HUES64 (cell line): ENCODE results near the gene SURF6.
"Not testable (repeated sequence)": the region's sequence is repeated elsewhere in the genome, so short reads cannot be mapped to it uniquely, and the experiment has no call there.

Experiments used
- H3K27ac ChIP-seq: 2 replicates; pipeline ENCODE4 v1.7.0; 2013; ENCODE audit warnings: low read depth, low read length, inconsistent platforms
- H3K27me3 ChIP-seq: 2 replicates; pipeline ENCODE4 v1.6.1; 2013; ENCODE audit warnings: mild to moderate bottlenecking, low read length; ENCODE audit not compliant: insufficient read depth
- H3K36me3 ChIP-seq: 2 replicates; pipeline ENCODE4 v1.6.1; 2013; ENCODE audit warnings: mild to moderate bottlenecking, low read length; ENCODE audit not compliant: insufficient read depth
- H3K4me1 ChIP-seq: 2 replicates; pipeline ENCODE4 v1.6.1; 2013; ENCODE audit warnings: mild to moderate bottlenecking, low read length, moderate library complexity; ENCODE audit not compliant: insufficient read depth
- H3K4me3 ChIP-seq: 2 replicates; pipeline ENCODE4 v1.5.1; 2013; ENCODE audit warnings: mild to moderate bottlenecking, low read length, moderate library complexity
- H3K9ac ChIP-seq: 2 replicates; pipeline ENCODE4 v1.6.1; 2013; ENCODE audit warnings: mild to moderate bottlenecking, low read depth, low read length
- H3K9me3 ChIP-seq: 2 replicates; pipeline ENCODE4 v1.6.1; 2013; ENCODE audit warnings: low read depth, low read length; ENCODE audit not compliant: insufficient read depth
- WGBS: fragments of 150-250, 120-280 bp; methylation state at CpG from one replicate; pipeline ENCODE4 v1.1.7; 2013; ENCODE audit warnings: missing lambda C conversion rate; 5-methylcytosine and 5-hydroxymethylcytosine counted together

SURF6 gene

GRCh38 chr9:133345596-133345995, 9.6 kb upstream of the SURF6 start:
- H3K27me3 ChIP-seq, result no peaks in the 10 kb centered on the region
- no peak overlapping the region for H3K4me3 ChIP-seq
- WGBS, result 96% methylated on average over 6 of the region's 6 CpGs
- H3K9ac ChIP-seq, result no peak overlapping the region
- H3K4me1 ChIP-seq, result peaks cover 7% of the 10 kb centered on the region
- no peak overlapping the region for H3K27ac ChIP-seq
- H3K36me3 ChIP-seq, result peaks cover 79% of the 10 kb centered on the region
- H3K9me3 ChIP-seq, result no peaks in the 10 kb centered on the region

- H3K36me3 ChIP-seq, result peaks cover 79% of the 10 kb centered on the region
- no peak overlapping the region for H3K9ac ChIP-seq
- H3K27ac ChIP-seq, result no peak overlapping the region
- H3K9me3 ChIP-seq, result no peaks in the 10 kb centered on the region
- no peak overlapping the region for H3K4me3 ChIP-seq
- H3K4me1 ChIP-seq, result peaks cover 7% of the 10 kb centered on the region
- H3K27me3 ChIP-seq, result no peaks in the 10 kb centered on the region
- WGBS, result 96% methylated on average over 12 of the region's 12 CpGs
These were observed 9.0 kb upstream of the SURF6 start for GRCh38 chr9:133344979-133345378.

GRCh38 chr9:133344071-133344470, 8.1 kb upstream of the SURF6 start:
- Histone ChIP-seq H3K9me3 (no peaks in the 10 kb centered on the region), H3K27me3 (no peaks in the 10 kb centered on the region), H3K4me1 (peaks cover 7% of the 10 kb centered on the region), H3K36me3 (peaks cover 79% of the 10 kb centered on the region), H3K4me3 (no peak overlapping the region), H3K27ac (no peak overlapping the region), H3K9ac (no peak overlapping the region)
- WGBS, result 96% methylated on average over 19 of the region's 19 CpGs

- Histone ChIP-seq H3K9me3 (no peaks in the 10 kb centered on the region), H3K4me1 (peaks cover 7% of the 10 kb centered on the region), H3K36me3 (peaks cover 79% of the 10 kb centered on the region), H3K27ac (no peak overlapping the region; the same call in 1 of the 2 replicates), H3K27me3 (no peaks in the 10 kb centered on the region), H3K9ac (no peak overlapping the region), H3K4me3 (no peak overlapping the region)
- WGBS, result 84% methylated on average over 11 of the region's 11 CpGs
These were observed 6.6 kb upstream of the SURF6 start for GRCh38 chr9:133342570-133342969.

GRCh38 chr9:133342069-133342406, 6.0 kb upstream of the SURF6 start:
- no peak overlapping the region for H3K4me3 ChIP-seq
- no peaks in the 10 kb centered on the region for H3K27me3 ChIP-seq
- WGBS, result 73% methylated on average over 12 of the region's 12 CpGs
- peaks cover 79% of the 10 kb centered on the region for H3K36me3 ChIP-seq
- no peaks in the 10 kb centered on the region for H3K9me3 ChIP-seq
- H3K4me1 ChIP-seq, result peaks cover 7% of the 10 kb centered on the region
- peak overlapping the region; percentile 62; the same call in 1 of the 2 replicates for H3K27ac ChIP-seq
- no peak overlapping the region for H3K9ac ChIP-seq

- H3K9ac ChIP-seq, result no peak overlapping the region
- WGBS, result 94% methylated on average over 15 of the region's 15 CpGs
- H3K27me3 ChIP-seq, result no peaks in the 10 kb centered on the region
- no peak overlapping the region for H3K27ac ChIP-seq
- H3K9me3 ChIP-seq, result no peaks in the 10 kb centered on the region
- no peak overlapping the region for H3K4me3 ChIP-seq
- H3K4me1 ChIP-seq, result peaks cover 4% of the 10 kb centered on the region
- H3K36me3 ChIP-seq, result peaks cover 79% of the 10 kb centered on the region
These were observed 5.5 kb upstream of the SURF6 start for GRCh38 chr9:133341369-133342068.

GRCh38 chr9:133340916-133341315, 4.9 kb upstream of the SURF6 start:
- no peaks in the 10 kb centered on the region for H3K27me3 ChIP-seq
- WGBS, result 96% methylated on average over 13 of the region's 13 CpGs
- no peak overlapping the region for H3K9ac ChIP-seq
- H3K36me3 ChIP-seq, result peaks cover 74% of the 10 kb centered on the region
- no peak overlapping the region for H3K27ac ChIP-seq
- H3K9me3 ChIP-seq, result no peaks in the 10 kb centered on the region
- H3K4me1 ChIP-seq, result no peaks in the 10 kb centered on the region
- H3K4me3 ChIP-seq, result no peak overlapping the region

GRCh38 chr9:133340256-133340655, 4.3 kb upstream of the SURF6 start:
- no peaks in the 10 kb centered on the region for H3K4me1 ChIP-seq
- peaks cover 67% of the 10 kb centered on the region for H3K36me3 ChIP-seq
- no peaks in the 10 kb centered on the region for H3K27me3 ChIP-seq
- 96% methylated on average over 3 of the region's 3 CpGs for WGBS
- no peaks in the 10 kb centered on the region for H3K9me3 ChIP-seq
- no peak overlapping the region for H3K27ac ChIP-seq
- no peak overlapping the region for H3K9ac ChIP-seq
- H3K4me3 ChIP-seq, result no peak overlapping the region

GRCh38 chr9:133339641-133340040, 3.7 kb upstream of the SURF6 start:
- H3K36me3 ChIP-seq, result peaks cover 62% of the 10 kb centered on the region
- H3K9me3 ChIP-seq, result no peaks in the 10 kb centered on the region
- H3K27me3 ChIP-seq, result no peaks in the 10 kb centered on the region
- peaks cover 4% of the 10 kb centered on the region; the same call in 1 of the 2 replicates for H3K4me1 ChIP-seq
- H3K4me3 ChIP-seq, result no peak overlapping the region
- no peak overlapping the region for H3K9ac ChIP-seq
- no peak overlapping the region for H3K27ac ChIP-seq
- 93% methylated on average over 5 of the region's 5 CpGs for WGBS

- H3K4me3 ChIP-seq, result peak overlapping the region; percentile 99
- not testable (repeated sequence) for H3K27me3 ChIP-seq, H3K27ac ChIP-seq, H3K4me1 ChIP-seq, H3K9me3 ChIP-seq
- H3K9ac ChIP-seq, result peak overlapping the region; percentile 96
- 82% methylated on average over 11 of the region's 11 CpGs for WGBS
- H3K36me3 ChIP-seq, result peaks cover 61% of the 10 kb centered on the region
These were observed 1.1 kb downstream of the SURF6 start for GRCh38 chr9:133334888-133335287.

- Histone ChIP-seq H3K27me3 (no peaks in the 10 kb centered on the region), H3K9me3 (no peaks in the 10 kb centered on the region), H3K9ac (no peak overlapping the region), H3K4me1 (peaks cover 7% of the 10 kb centered on the region; the same call in 1 of the 2 replicates), H3K4me3 (peak overlapping the region; percentile 99; the same call in 1 of the 2 replicates), H3K36me3 (peaks cover 56% of the 10 kb centered on the region), H3K27ac (no peak overlapping the region; the same call in 1 of the 2 replicates)
- WGBS, result 74% methylated on average over 6 of the region's 6 CpGs
These were observed 1.8 kb downstream of the SURF6 start for GRCh38 chr9:133334161-133334560.

- no peak overlapping the region for H3K9ac ChIP-seq
- no peaks in the 10 kb centered on the region for H3K9me3 ChIP-seq
- H3K4me1 ChIP-seq, result peaks cover 7% of the 10 kb centered on the region; the same call in 1 of the 2 replicates
- H3K27me3 ChIP-seq, result no peaks in the 10 kb centered on the region
- 93% methylated on average over 10 of the region's 10 CpGs for WGBS
- H3K36me3 ChIP-seq, result peaks cover 50% of the 10 kb centered on the region
- no peak overlapping the region for H3K4me3 ChIP-seq
- H3K27ac ChIP-seq, result no peak overlapping the region
These were observed 2.4 kb downstream of the SURF6 start for GRCh38 chr9:133333566-133333965.
